RWPE2 (cell line): Measurements from ENCODE around the gene COL6A5.
"Not testable (repeated sequence)": the region's sequence is repeated elsewhere in the genome, so short reads cannot be mapped to it uniquely, and the experiment has no call there.

Experiments used
- ATAC-seq: fragments of 200-7000 bp; cut with Tn5 transposase; 3 replicates; pipeline ENCODE4 v1.9.1; 2021; ENCODE audit warnings: low read depth
- DNase-seq: peaks from one replicate; pipeline ENCODE4 v3.0.0-alpha.2; 2020; ENCODE audit warnings: low spot score
- H3K27ac ChIP-seq: fragments of 450-650 bp; 2 replicates; pipeline ENCODE4 v1.5.1; 2017; ENCODE audit warnings: mild to moderate bottlenecking; ENCODE audit not compliant: poor library complexity, severe bottlenecking
- H3K27me3 ChIP-seq: fragments of 250-450 bp; sonication (Bioruptor Pico); 2 replicates; pipeline ENCODE4 v1.5.1; 2021; ENCODE audit warnings: mild to moderate bottlenecking, moderate library complexity; ENCODE audit not compliant: insufficient read depth, poor library complexity, severe bottlenecking
- H3K36me3 ChIP-seq: fragments of 250-450 bp; sonication (Bioruptor Pico); 2 replicates; pipeline ENCODE4 v1.5.1; 2020; ENCODE audit warnings: low read depth, mild to moderate bottlenecking, moderate library complexity
- H3K4me1 ChIP-seq: fragments of 250-450 bp; sonication (Bioruptor Pico); 2 replicates; pipeline ENCODE4 v1.5.1; 2021; ENCODE audit warnings: mild to moderate bottlenecking, moderate library complexity; ENCODE audit not compliant: insufficient read depth, poor library complexity, severe bottlenecking
- H3K4me3 ChIP-seq: fragments of 250-450 bp; sonication (Bioruptor Pico); 2 replicates; pipeline ENCODE4 v1.5.1; 2021; ENCODE audit warnings: mild to moderate bottlenecking, moderate library complexity; ENCODE audit not compliant: severe bottlenecking
- H3K9me3 ChIP-seq: fragments of 250-450 bp; sonication (Bioruptor Pico); 2 replicates; pipeline ENCODE4 v1.5.1; 2021; ENCODE audit warnings: mild to moderate bottlenecking, moderate library complexity; ENCODE audit not compliant: severe bottlenecking
- CTCF ChIP-seq: fragments of 450-650 bp; IDR thresholded peaks from one replicate; pipeline ENCODE4 v1.5.1; 2017; ENCODE audit warnings: mild to moderate bottlenecking, moderate library complexity; ENCODE audit not compliant: poor library complexity, severe bottlenecking

The COL6A5 gene

GRCh38 chr3:130428871-130429712 lies 83.6 kb downstream of the COL6A5 start:
- Histone ChIP-seq H3K9me3 (no peaks in the 10 kb centered on the region), H3K4me3 (no peak overlapping the region), H3K27ac (no peak overlapping the region), H3K36me3 (no peaks in the 10 kb centered on the region), H3K27me3 (peaks cover 5% of the 10 kb centered on the region), H3K4me1 (no peaks in the 10 kb centered on the region)
- no peak for ATAC-seq
- no peak for DNase-seq
- no peak for TF ChIP-seq CTCF

GRCh38 chr3:130429713-130430023 lies 84.2 kb downstream of the COL6A5 start:
- Histone ChIP-seq H3K4me3 (no peak overlapping the region), H3K27me3 (peaks cover 5% of the 10 kb centered on the region), H3K4me1 (no peaks in the 10 kb centered on the region), H3K27ac (no peak overlapping the region), H3K9me3 (no peaks in the 10 kb centered on the region), H3K36me3 (no peaks in the 10 kb centered on the region)
- TF ChIP-seq CTCF, result no peak
- ATAC-seq (no peak), DNase-seq (no peak)

GRCh38 chr3:130430266-130430665 lies 84.8 kb downstream of the COL6A5 start:
- no peak for ATAC-seq
- no peaks in the 10 kb centered on the region for H3K4me1 ChIP-seq
- H3K36me3 ChIP-seq, result no peaks in the 10 kb centered on the region
- no peak for TF ChIP-seq CTCF
- DNase-seq, result no peak
- H3K9me3 ChIP-seq, result no peaks in the 10 kb centered on the region
- peaks cover 5% of the 10 kb centered on the region for H3K27me3 ChIP-seq
- no peak overlapping the region for H3K27ac ChIP-seq
- no peak overlapping the region for H3K4me3 ChIP-seq

- not testable (repeated sequence) for H3K4me1 ChIP-seq, H3K36me3 ChIP-seq, ATAC-seq, H3K9me3 ChIP-seq, H3K27ac ChIP-seq, H3K4me3 ChIP-seq, H3K27me3 ChIP-seq, DNase-seq
These were observed 86.6 kb downstream of the COL6A5 start for GRCh38 chr3:130432086-130432485.

- DNase-seq (no peak), ATAC-seq (no peak)
- Histone ChIP-seq H3K4me3 (no peak overlapping the region), H3K27me3 (peaks cover 5% of the 10 kb centered on the region), H3K4me1 (no peaks in the 10 kb centered on the region), H3K36me3 (no peaks in the 10 kb centered on the region), H3K9me3 (no peaks in the 10 kb centered on the region), H3K27ac (no peak overlapping the region)
- TF ChIP-seq CTCF, result no peak
These were observed 87.8 kb downstream of the COL6A5 start for GRCh38 chr3:130433306-130433705.
